ENCODE data around the gene IFI44L. TPM values are rescaled to one million over a fixed set of nuclear protein-coding genes. Genes with fewer than 3 reads are reported as not detected.
A peak's percentile ranks its signal among the peaks of the same experiment; 100 is the strongest.

Gene IFI44L
- polyA plus RNA-seq, 4 donors = 6.6 to 7.7 (median 6.9) TPM

GRCh38 chr1:78633209-78633608 is 13.0 kb downstream of the IFI44L start:
- no peak for DNase-seq (ENCODE audit: low read depth in 4 of 4, low spot score in 2 of 4)

- DNase-seq (ENCODE audit: low read depth in 4 of 4, low spot score in 2 of 4) = no peak
These were observed 20.2 kb downstream of the IFI44L start for GRCh38 chr1:78640462-78640861.

- DNase-seq (ENCODE audit: low read depth in 4 of 4, low spot score in 2 of 4) = no peak
These were observed 21.3 kb downstream of the IFI44L start for GRCh38 chr1:78641558-78641957.

- DNase-seq (ENCODE audit: low read depth in 4 of 4, low spot score in 2 of 4) = no peak
These were observed 25.5 kb downstream of the IFI44L start for GRCh38 chr1:78645723-78646122.

GRCh38 chr1:78647238-78647637 is 27.0 kb downstream of the IFI44L start:
- DNase-seq (ENCODE audit: low read depth in 4 of 4, low spot score in 2 of 4) = no peak

GRCh38 chr1:78649628-78650027 is 29.4 kb downstream of the IFI44L start, which contains the start of gene IFI44:
TSS of gene IFI44 (plus strand) at chr1:78649831. CDS start at chr1:78650196, 365 bp downstream.
- peak; percentile 29 to 71 (median 30) for DNase-seq (ENCODE audit: low read depth in 4 of 4, low spot score in 2 of 4)

GRCh38 chr1:78650114-78650660 is 29.9 kb downstream of the IFI44L start:
- no peak for DNase-seq (ENCODE audit: low read depth in 4 of 4, low spot score in 2 of 4)

GRCh38 chr1:78651241-78651640 is 31.0 kb downstream of the IFI44L start:
- DNase-seq (ENCODE audit: low read depth in 4 of 4, low spot score in 2 of 4) = no peak

GRCh38 chr1:78652019-78652560 is 31.8 kb downstream of the IFI44L start:
- DNase-seq (ENCODE audit: low read depth in 4 of 4, low spot score in 2 of 4) = no peak

GRCh38 chr1:78658901-78659300 is 38.7 kb downstream of the IFI44L start:
- DNase-seq (ENCODE audit: low read depth in 4 of 4, low spot score in 2 of 4) = no peak

GRCh38 chr1:78663923-78664322 is 43.7 kb downstream of the IFI44L start:
- DNase-seq (ENCODE audit: low read depth in 4 of 4, low spot score in 2 of 4) = no peak

GRCh38 chr1:78664763-78665162 is 44.5 kb downstream of the IFI44L start:
- no peak for DNase-seq (ENCODE audit: low read depth in 4 of 4, low spot score in 2 of 4)

- no peak for DNase-seq (ENCODE audit: low read depth in 4 of 4, low spot score in 2 of 4)
These were observed 45.6 kb downstream of the IFI44L start for GRCh38 chr1:78665809-78666208.

- no peak for DNase-seq (ENCODE audit: low read depth in 4 of 4, low spot score in 2 of 4)
These were observed 47.7 kb downstream of the IFI44L start for GRCh38 chr1:78667939-78668338.

- no peak for DNase-seq (ENCODE audit: low read depth in 4 of 4, low spot score in 2 of 4)
These were observed 48.2 kb downstream of the IFI44L start for GRCh38 chr1:78668427-78668826.

GRCh38 chr1:78672428-78672827 is 52.2 kb downstream of the IFI44L start:
- no peak for DNase-seq (ENCODE audit: low read depth in 4 of 4, low spot score in 2 of 4)

GRCh38 chr1:78673120-78673519 is 52.9 kb downstream of the IFI44L start:
- DNase-seq (ENCODE audit: low read depth in 4 of 4, low spot score in 2 of 4) = no peak

GRCh38 chr1:78676347-78676982 is 56.2 kb downstream of the IFI44L start:
- DNase-seq (ENCODE audit: low read depth in 4 of 4, low spot score in 2 of 4) = peak in 3 of 4 donors; percentile 23 to 53 (median 36)

GRCh38 chr1:78676993-78677392 is 56.7 kb downstream of the IFI44L start:
- no peak for DNase-seq (ENCODE audit: low read depth in 4 of 4, low spot score in 2 of 4)

- DNase-seq (ENCODE audit: low read depth in 4 of 4, low spot score in 2 of 4) = no peak
These were observed 57.5 kb downstream of the IFI44L start for GRCh38 chr1:78677788-78678187.

- no peak for DNase-seq (ENCODE audit: low read depth in 4 of 4, low spot score in 2 of 4)
These were observed 58.1 kb downstream of the IFI44L start for GRCh38 chr1:78678324-78678723.

- no peak for DNase-seq (ENCODE audit: low read depth in 4 of 4, low spot score in 2 of 4)
These were observed 61.0 kb downstream of the IFI44L start for GRCh38 chr1:78681265-78681664.
